Islet of Langerhans (tissue), 1 donor: ENCODE measurements around the gene ALDH9A1.
"Not testable (repeated sequence)": the region's sequence is repeated elsewhere in the genome, so short reads cannot be mapped to it uniquely, and the experiment has no call there.

ENCODE experiments used
- FAIRE-seq: peaks from one replicate; lab custom pipeline; 2011; peaks lifted over from hg19 to GRCh38; lab: Jason Lieb, UNC

Gene ALDH9A1

GRCh38 chr1:165686971-165687433, 11.4 kb downstream of the ALDH9A1 start:
- FAIRE-seq = no peak

GRCh38 chr1:165686121-165686970, 12.0 kb downstream of the ALDH9A1 start:
- FAIRE-seq = no peak

GRCh38 chr1:165683848-165684485, 14.4 kb downstream of the ALDH9A1 start:
- no peak for FAIRE-seq

GRCh38 chr1:165680773-165681172, 17.6 kb downstream of the ALDH9A1 start:
- not testable (repeated sequence) for FAIRE-seq

- FAIRE-seq = no peak
Observed at GRCh38 chr1:165680303-165680702, 18.1 kb downstream of the ALDH9A1 start.

GRCh38 chr1:165679282-165680036, 18.9 kb downstream of the ALDH9A1 start:
- FAIRE-seq = no peak

GRCh38 chr1:165678509-165678908, 19.9 kb downstream of the ALDH9A1 start:
- FAIRE-seq = no peak

- FAIRE-seq = peak; percentile 58
Observed at GRCh38 chr1:165675794-165676193, 22.6 kb downstream of the ALDH9A1 start.

GRCh38 chr1:165674599-165674998, 23.8 kb downstream of the ALDH9A1 start:
- no peak for FAIRE-seq

GRCh38 chr1:165671526-165671925, 26.8 kb downstream of the ALDH9A1 start:
- FAIRE-seq = no peak

- no peak for FAIRE-seq
Observed at GRCh38 chr1:165668184-165668583, 30.2 kb downstream of the ALDH9A1 start.

- no peak for FAIRE-seq
Observed at GRCh38 chr1:165666152-165666825, 32.1 kb downstream of the ALDH9A1 start.

GRCh38 chr1:165662186-165662585, 36.2 kb downstream of the ALDH9A1 start:
- no peak for FAIRE-seq

GRCh38 chr1:165661703-165662102, 36.7 kb downstream of the ALDH9A1 start:
- no peak for FAIRE-seq

- no peak for FAIRE-seq
Observed at GRCh38 chr1:165659581-165659895, 38.8 kb downstream of the ALDH9A1 start.

GRCh38 chr1:165658766-165659580, 39.4 kb downstream of the ALDH9A1 start:
- FAIRE-seq = not testable (repeated sequence)

GRCh38 chr1:165650981-165651625, 47.3 kb downstream of the ALDH9A1 start:
- FAIRE-seq = no peak

- no peak for FAIRE-seq
Observed at GRCh38 chr1:165648919-165649572, 49.3 kb downstream of the ALDH9A1 start.

GRCh38 chr1:165647970-165648369, 50.4 kb downstream of the ALDH9A1 start:
- no peak for FAIRE-seq

- no peak for FAIRE-seq
Observed at GRCh38 chr1:165647517-165647916, 50.8 kb downstream of the ALDH9A1 start.
